Measurements from ENCODE around the gene C11orf87. TPM values are rescaled to one million over a fixed set of nuclear protein-coding genes. Genes with fewer than 3 reads are reported as not detected.
A peak's percentile ranks its signal among the peaks of the same experiment; 100 is the strongest.

C11orf87 gene
- total and polyA plus RNA-seq, 2 of the 13 experiments (the other 11 are each of a cell fraction or from before 2014, with no cell fraction given) = not detected

- CTCF ChIA-PET (ENCODE audit: low intra/inter-chr PET ratio, low total read pairs) = no interaction called here
- WGBS (ENCODE audit: low lambda C conversion rate) = 22% methylated on average over 4 of the region's 4 CpGs
- DNase-seq (ENCODE audit: low spot score) (no peak), FAIRE-seq (no peak), ATAC-seq (peak; percentile 71)
- H3K4me3 ChIP-seq (replicated peaks in 1 of 3; ENCODE audit: insufficient read depth in 1 of 3, low read depth in 2 of 3, low read length in 3 of 3) = no peak overlapping the region
- H3K4me2 ChIP-seq (ENCODE audit: low read depth, low read length) = no peak overlapping the region
- intact Hi-C loops (cut with micrococcal nuclease; ENCODE audit: unreplicated experiment) = no loop called here
- H3K27me3 ChIP-seq (ENCODE audit: control insufficient read depth in 1 of 2, insufficient read depth in 2 of 2, low read length in 2 of 2) = no peaks in the 10 kb centered on the region
- TF ChIP-seq POLR2AphosphoS2 (IDR thresholded peaks at IDR 0.05; ENCODE audit: low read depth, low read length) = no peak
- TF ChIP-seq ZSCAN21 (CRISPR knock-in tag; IDR thresholded peaks at IDR 0.05; ENCODE audit: borderline replicate concordance) = no peak
- no peak for TF ChIP-seq ZNF3 (CRISPR knock-in tag; IDR thresholded peaks at IDR 0.05)
- no peak for TF ChIP-seq ATF2 (CRISPR knock-in tag; IDR thresholded peaks at IDR 0.05)
- no peak for TF ChIP-seq SATB2 (CRISPR knock-in tag; IDR thresholded peaks at IDR 0.05)
- no peak for TF ChIP-seq AGO1 (IDR thresholded peaks at IDR 0.05; ENCODE audit: low read depth, low read length, poor library complexity, severe bottlenecking)
- no peak for TF ChIP-seq CC2D1A (CRISPR knock-in tag; IDR thresholded peaks at IDR 0.05)
- BruUV-seq (replicated peaks) = no TSS peak
- no peaks in the 10 kb centered on the region for H3K9me3 ChIP-seq (ENCODE audit: low read length)
- POLR2A ChIA-PET = no interaction called here
- in situ Hi-C loops (cut with HindIII; ENCODE audit: extremely low pct_ligation_motif_present, low pct_unique_long_range_greater_than_20kb) = no loop called here
- H2AFZ ChIP-seq (ENCODE audit: low read length) = no peak overlapping the region
- no peaks in the 10 kb centered on the region for H3K36me3 ChIP-seq (replicated peaks in 1 of 2; ENCODE audit: control insufficient read depth in 1 of 2, insufficient read depth in 2 of 2, low read length in 2 of 2)
- no peaks in the 10 kb centered on the region for H3K4me1 ChIP-seq (ENCODE audit: insufficient read depth, low read length)
- H3K9ac ChIP-seq (ENCODE audit: insufficient read depth, low read depth, low read length) = no peak overlapping the region
- no peak overlapping the region for H3K27ac ChIP-seq (ENCODE audit: extremely low read length, insufficient read depth, low read length)
- H4K20me1 ChIP-seq (ENCODE audit: insufficient read depth, low read length) = no peaks in the 10 kb centered on the region
- no peaks in the 10 kb centered on the region for H3K79me2 ChIP-seq (ENCODE audit: insufficient read depth, low read length)
Measured at GRCh38 chr11:109426442-109427240, 4.7 kb downstream of the C11orf87 start.

GRCh38 chr11:109432105-109432504, 10.1 kb downstream of the C11orf87 start:
- no peak for FAIRE-seq
- no peak for ATAC-seq
- H3K4me3 ChIP-seq (replicated peaks in 1 of 3; ENCODE audit: insufficient read depth in 1 of 3, low read depth in 2 of 3, low read length in 3 of 3) = no peak overlapping the region
- H3K27ac ChIP-seq (ENCODE audit: extremely low read length, insufficient read depth, low read length) = no peak overlapping the region
- CTCF ChIA-PET (ENCODE audit: low intra/inter-chr PET ratio, low total read pairs) = no interaction called here
- H3K9me3 ChIP-seq (ENCODE audit: low read length) = no peaks in the 10 kb centered on the region
- intact Hi-C loops (cut with micrococcal nuclease; ENCODE audit: unreplicated experiment) (no loop called here), in situ Hi-C loops (cut with HindIII; ENCODE audit: extremely low pct_ligation_motif_present, low pct_unique_long_range_greater_than_20kb) (no loop called here)
- H3K4me2 ChIP-seq (ENCODE audit: low read depth, low read length) = no peak overlapping the region
- TF ChIP-seq NFIC (IDR thresholded peaks at IDR 0.05; ENCODE audit: low read length) (no peak), RFXAP (CRISPR knock-in tag; IDR thresholded peaks at IDR 0.05; ENCODE audit: borderline replicate concordance) (no peak), ZNF44 (CRISPR knock-in tag; IDR thresholded peaks at IDR 0.05) (no peak), ZFYVE20 (CRISPR knock-in tag; IDR thresholded peaks at IDR 0.05; ENCODE audit: borderline replicate concordance, low read depth) (no peak), NFYB (CRISPR knock-in tag; IDR thresholded peaks at IDR 0.05) (no peak), E2F5 (CRISPR knock-in tag; conservative IDR thresholded peaks at IDR 0.05) (no peak), GABPB1 (CRISPR knock-in tag; IDR thresholded peaks at IDR 0.05) (no peak), KDM6A (CRISPR knock-in tag; IDR thresholded peaks at IDR 0.05; ENCODE audit: low read depth) (no peak), TOE1 (CRISPR knock-in tag; IDR thresholded peaks at IDR 0.05) (no peak)
- H3K27me3 ChIP-seq (ENCODE audit: control insufficient read depth in 1 of 2, insufficient read depth in 2 of 2, low read length in 2 of 2) = no peaks in the 10 kb centered on the region
- H4K20me1 ChIP-seq (ENCODE audit: insufficient read depth, low read length) = no peaks in the 10 kb centered on the region
- POLR2A ChIA-PET = no interaction called here
- BruUV-seq (replicated peaks) = no TSS peak
- WGBS (ENCODE audit: low lambda C conversion rate) = 0% methylated on average over 3 of the region's 3 CpGs
- H2AFZ ChIP-seq (ENCODE audit: low read length) = no peak overlapping the region
- H3K36me3 ChIP-seq (replicated peaks in 1 of 2; ENCODE audit: control insufficient read depth in 1 of 2, insufficient read depth in 2 of 2, low read length in 2 of 2) = no peaks in the 10 kb centered on the region
- no peaks in the 10 kb centered on the region for H3K79me2 ChIP-seq (ENCODE audit: insufficient read depth, low read length)
- no peak for DNase-seq (ENCODE audit: low spot score)
- H3K9ac ChIP-seq (ENCODE audit: insufficient read depth, low read depth, low read length) = no peak overlapping the region
- no peaks in the 10 kb centered on the region for H3K4me1 ChIP-seq (ENCODE audit: insufficient read depth, low read length)
